ENCODE measurements around the gene ZNF521. TPM values are rescaled to one million over a fixed set of nuclear protein-coding genes. Genes with fewer than 3 reads are reported as not detected.

The ZNF521 gene
- total RNA-seq (2013) = 0.52 TPM
- under 1 TPM in 2 of 3 donors, not detected in 1; 0.07 to 0.20 TPM for polyA plus RNA-seq
- polyA minus RNA-seq = 0.14 and 0.32 TPM in 2 replicates
- 0.39 to 21.7 (median 1.5) reads per million in 11 experiments for total RNA-seq

GRCh38 chr18:25351777-25352628 is at the start of gene ZNF521:
TSS of gene ZNF521 (minus strand) at chr18:25352166. CDS start at chr18:25350946, 1,220 bp downstream.
- Histone ChIP-seq H3K27ac (ENCODE audit: low read depth in 1 of 2, low read length in 2 of 2) (no peak within 1 kb of the TSS), H3K9me3 (replicated peaks in 1 of 2; ENCODE audit: control insufficient read depth in 1 of 2, insufficient read depth in 1 of 2, low read length in 2 of 2) (peaks cover 0 to 6% of the 10 kb centered on the region in 2 donors), H3K4me1 (ENCODE audit: control insufficient read depth in 1 of 2, insufficient read depth in 2 of 2, low read length in 2 of 2) (peaks cover 26 to 27% of the 10 kb centered on the region in 2 donors), H4K20me1 (ENCODE audit: insufficient read depth, low read length) (no peaks in the 10 kb centered on the region), H3K27me3 (ENCODE audit: control insufficient read depth in 2 of 2, insufficient read depth in 2 of 2, low read length in 2 of 2) (peaks cover 63 to 81% of the 10 kb centered on the region in 2 donors), H3K9ac (ENCODE audit: insufficient read depth, low read length, poor library complexity, severe bottlenecking) (peak within 1 kb of the TSS; percentile 59), H3K36me3 (replicated peaks in 1 of 2; ENCODE audit: control insufficient read depth in 1 of 2, insufficient read depth in 2 of 2, low read length in 2 of 2) (no peaks in the 10 kb centered on the region), H3K4me3 (replicated peaks in 1 of 3; ENCODE audit: low read depth in 2 of 3, low read length in 3 of 3) (peak within 1 kb of the TSS; percentile 73 to 86 (median 73)), H3K4me2 (replicated peaks; ENCODE audit: extremely low read depth, low read length, poor library complexity, severe bottlenecking) (peak within 1 kb of the TSS; percentile 99), H3K79me2 (ENCODE audit: insufficient read depth, low read length) (no peaks in the 10 kb centered on the region), H2AFZ (ENCODE audit: insufficient read depth, low read depth, low read length, poor library complexity, severe bottlenecking) (peak within 1 kb of the TSS; percentile 84)
- peak within 1 kb of the TSS in 3 of 7 donors; percentile 30 to 85 (median 45) for H3K27ac Mint-ChIP-seq
- intact Hi-C loops (cut with micrococcal nuclease) = loop anchor here in 1 of 2 donors (10.0 kb wide), 1 partner anchor 957 kb away; the partner anchor contains the start of gene OSBPL1A
- no peak for TF ChIP-seq CTCF (IDR thresholded peaks at IDR 0.05)
- peak within 1 kb of the TSS; percentile 89 to 93 for H3K4me3 Mint-ChIP-seq
- peak; percentile 47 to 62 (median 58) for DNase-seq
- peaks cover 50 to 74% (median 55%) of the 10 kb centered on the region in 3 donors for H3K27me3 Mint-ChIP-seq (ENCODE audit: low read depth in 3 of 3)
- H3K36me3 Mint-ChIP-seq = peaks cover 7 to 8% of the 10 kb centered on the region in 2 donors
- WGBS (ENCODE audit: insufficient coverage) = under 1% methylated on average over 73 of the region's 91 CpGs
- H3K9me3 Mint-ChIP-seq = peaks cover 0 to 13% (median 4%) of the 10 kb centered on the region in 7 donors
- H3K4me1 Mint-ChIP-seq = peaks cover 22% of the 10 kb centered on the region

DNA sequence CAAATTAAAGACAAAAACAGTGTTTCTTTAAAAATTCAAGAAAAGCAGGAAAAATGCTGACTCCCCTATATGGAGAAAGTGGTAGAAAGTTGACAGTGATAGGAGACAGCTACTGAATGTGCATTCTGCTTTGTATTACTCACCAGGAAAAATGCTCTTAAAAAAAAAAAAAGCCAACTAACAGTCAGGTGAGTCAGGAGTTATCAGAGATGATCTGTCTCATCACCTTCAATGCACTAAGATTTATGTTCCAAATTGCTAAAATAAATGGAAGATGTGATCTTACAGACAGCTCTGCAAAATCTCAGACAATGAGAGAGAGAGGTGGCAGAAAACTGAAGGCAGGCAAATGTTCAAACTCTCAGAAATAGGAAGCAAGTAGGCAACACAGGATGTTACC is 47.6 kb upstream of the ZNF521 start:
- DNase-seq = no peak
- Histone ChIP-seq H3K9ac (ENCODE audit: insufficient read depth, low read length, poor library complexity, severe bottlenecking) (no peak overlapping the region), H4K20me1 (ENCODE audit: insufficient read depth, low read length) (no peaks in the 10 kb centered on the region), H3K36me3 (replicated peaks in 1 of 2; ENCODE audit: control insufficient read depth in 1 of 2, insufficient read depth in 2 of 2, low read length in 2 of 2) (no peaks in the 10 kb centered on the region), H3K9me3 (replicated peaks in 1 of 2; ENCODE audit: control insufficient read depth in 1 of 2, insufficient read depth in 1 of 2, low read length in 2 of 2) (no peaks in the 10 kb centered on the region), H2AFZ (ENCODE audit: insufficient read depth, low read depth, low read length, poor library complexity, severe bottlenecking) (no peak overlapping the region), H3K4me1 (ENCODE audit: control insufficient read depth in 1 of 2, insufficient read depth in 2 of 2, low read length in 2 of 2) (no peaks in the 10 kb centered on the region), H3K27ac (ENCODE audit: low read depth in 1 of 2, low read length in 2 of 2) (no peak overlapping the region), H3K79me2 (ENCODE audit: insufficient read depth, low read length) (no peaks in the 10 kb centered on the region), H3K4me3 (replicated peaks in 1 of 3; ENCODE audit: low read depth in 2 of 3, low read length in 3 of 3) (no peak overlapping the region), H3K4me2 (replicated peaks; ENCODE audit: extremely low read depth, low read length, poor library complexity, severe bottlenecking) (no peak overlapping the region), H3K27me3 (ENCODE audit: control insufficient read depth in 2 of 2, insufficient read depth in 2 of 2, low read length in 2 of 2) (no peaks in the 10 kb centered on the region)
- H3K27me3 Mint-ChIP-seq (ENCODE audit: low read depth in 3 of 3) = peaks cover 0 to 1% (median 0%) of the 10 kb centered on the region in 3 donors
- no peak overlapping the region for H3K4me3 Mint-ChIP-seq
- H3K36me3 Mint-ChIP-seq = no peaks in the 10 kb centered on the region
- no peak for TF ChIP-seq CTCF (IDR thresholded peaks at IDR 0.05)
- no peak overlapping the region for H3K27ac Mint-ChIP-seq
- H3K4me1 Mint-ChIP-seq = no peaks in the 10 kb centered on the region
- peaks cover 0 to 11% (median 3%) of the 10 kb centered on the region in 7 donors for H3K9me3 Mint-ChIP-seq
- intact Hi-C loops (cut with micrococcal nuclease) = no loop called here

Data from CD14-positive monocyte (primary cell).